NCI-H1048 (cell line): ENCODE data around the gene CHRNB1.

Source experiments
- DNase-seq: peaks from one replicate; lab custom pipeline; 2025; lab: John Stamatoyannopoulos, UW

The CHRNB1 gene

DNA sequence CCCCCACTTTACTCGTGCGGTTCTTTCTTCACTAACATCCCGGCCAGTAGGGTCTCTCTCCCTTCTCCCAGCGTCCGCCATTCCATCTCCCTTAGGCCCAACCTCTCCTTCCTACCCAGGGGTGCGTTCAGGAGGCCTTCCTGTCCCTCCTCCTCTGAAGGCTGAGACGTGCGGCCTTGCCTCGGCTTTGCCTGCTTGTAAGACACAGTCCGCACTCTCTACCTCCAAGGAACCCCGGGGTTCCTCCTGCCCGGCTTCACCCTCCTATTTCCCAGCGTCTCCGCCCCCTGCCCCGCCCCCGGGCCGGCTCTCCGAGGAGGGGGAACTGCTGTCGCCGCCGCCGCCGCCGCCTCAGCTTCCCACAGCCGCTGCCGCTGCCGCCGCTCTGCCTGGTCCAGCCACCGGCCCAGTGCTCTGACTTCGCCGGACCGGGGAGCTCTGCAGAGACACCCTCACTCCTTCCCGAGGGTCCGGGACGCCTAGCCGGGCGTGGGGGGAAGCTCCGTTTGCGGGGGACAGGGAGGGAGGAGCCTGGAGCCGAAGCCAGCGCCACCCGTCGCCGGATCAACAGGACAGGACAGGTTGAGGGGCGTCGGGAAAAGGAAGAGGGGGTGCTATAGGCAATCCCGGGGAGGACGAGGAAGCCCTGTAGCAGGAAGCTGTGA lies 6.8 kb upstream of the CHRNB1 start:
- DNase-seq = no peak

DNA sequence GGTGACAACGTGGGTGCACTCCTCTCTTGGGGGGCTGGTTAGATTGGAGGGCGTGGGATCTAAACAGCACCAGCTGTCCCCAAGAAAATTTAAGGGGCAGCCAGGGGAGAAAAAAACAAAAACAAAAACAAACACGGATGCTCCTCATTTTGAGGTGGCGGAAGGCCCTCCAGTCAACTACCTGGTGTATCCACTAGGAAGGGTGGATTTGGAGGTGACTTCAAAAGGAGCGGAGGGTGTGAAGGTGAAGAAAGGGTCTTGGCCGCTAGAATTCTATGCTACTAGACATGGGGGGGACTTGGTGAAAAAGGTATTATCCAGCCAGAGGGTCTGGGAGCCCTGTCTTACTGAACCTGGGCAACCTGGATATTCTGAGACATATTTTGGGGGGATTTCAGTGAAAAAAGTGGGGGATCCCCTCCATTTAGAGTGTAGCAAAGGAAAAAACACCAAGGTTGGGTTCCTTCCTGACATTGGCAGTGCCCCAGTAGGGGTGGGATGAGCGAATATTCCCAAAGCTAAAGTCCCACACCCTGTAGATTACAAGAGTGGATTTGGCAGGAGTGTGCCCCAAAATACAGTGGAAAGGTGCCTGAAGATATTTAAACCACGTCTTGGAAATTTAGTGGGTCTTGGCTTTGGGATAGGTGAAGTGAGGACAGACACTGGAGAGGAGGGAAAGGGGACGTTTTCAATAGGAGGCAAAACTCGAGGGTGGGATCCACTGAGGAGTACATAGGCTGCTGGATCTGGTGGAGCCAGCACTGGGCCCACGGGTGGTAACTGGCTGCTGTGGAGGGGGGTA lies 6.0 kb upstream of the CHRNB1 start:
- DNase-seq = no peak

DNA sequence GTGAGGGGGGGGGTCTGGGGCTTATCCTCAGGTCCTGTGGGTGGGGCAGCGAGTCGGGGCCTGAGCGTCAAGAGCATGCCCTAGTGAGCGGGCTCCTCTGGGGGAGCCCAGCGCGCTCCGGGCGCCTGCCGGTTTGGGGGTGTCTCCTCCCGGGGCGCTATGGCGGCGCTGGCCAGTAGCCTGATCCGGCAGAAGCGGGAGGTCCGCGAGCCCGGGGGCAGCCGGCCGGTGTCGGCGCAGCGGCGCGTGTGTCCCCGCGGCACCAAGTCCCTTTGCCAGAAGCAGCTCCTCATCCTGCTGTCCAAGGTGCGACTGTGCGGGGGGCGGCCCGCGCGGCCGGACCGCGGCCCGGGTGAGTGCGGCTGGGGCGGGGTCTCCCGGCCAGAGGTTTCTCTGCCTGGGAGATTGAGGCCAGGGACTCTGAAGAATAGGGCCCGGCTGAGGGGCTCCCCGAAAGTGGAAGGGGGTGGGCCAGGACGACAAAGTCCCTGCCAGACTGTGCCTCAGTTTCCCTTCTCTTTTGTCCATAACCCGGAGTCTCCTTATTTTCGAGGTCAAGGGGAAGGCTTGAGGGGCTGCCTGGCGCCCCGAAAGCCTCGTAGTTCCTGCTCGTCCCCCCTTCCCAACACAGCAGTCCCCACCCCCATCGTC lies 5.3 kb upstream of the CHRNB1 start, which contains the start of gene FGF11:
FGF11 (plus strand) TSS at position 51 of the 651 bp plus-strand sequence; CDS start at position 160, 109 bp downstream.
- DNase-seq = no peak

DNA sequence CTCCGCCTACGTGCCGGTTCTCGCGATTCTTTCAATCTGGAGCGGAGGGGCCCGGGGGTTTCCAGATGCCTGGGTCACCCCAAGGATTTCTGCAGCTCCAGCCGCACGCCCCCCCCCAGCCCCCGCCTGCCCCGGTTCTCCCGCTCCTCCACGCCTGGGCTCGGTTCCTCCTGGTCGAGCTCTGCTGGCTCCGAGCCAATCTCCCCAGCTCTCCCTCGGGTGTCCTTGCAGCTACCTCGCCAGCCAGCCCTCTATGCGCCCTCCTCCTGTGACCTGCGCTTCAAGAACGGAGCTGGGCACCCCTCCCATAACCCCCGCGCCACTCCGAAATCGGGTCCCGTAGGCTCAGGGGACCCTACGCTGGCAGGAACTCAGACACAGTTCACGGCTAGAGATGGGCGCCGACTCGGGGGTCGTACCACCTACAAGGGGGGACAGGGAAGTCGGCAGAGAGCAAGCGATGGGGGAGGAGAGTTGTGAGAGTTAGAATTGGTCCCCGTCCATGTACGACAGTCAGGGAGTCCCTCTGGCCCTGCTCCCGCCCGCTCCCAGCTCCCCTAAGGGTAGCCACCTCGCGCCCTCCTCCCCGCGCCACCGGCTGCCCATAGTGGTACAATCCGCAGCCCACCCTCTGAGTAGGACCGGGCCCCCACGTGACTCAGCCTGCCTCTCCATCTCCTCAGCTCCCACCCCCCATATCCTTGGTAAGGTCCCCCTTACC lies 4.6 kb upstream of the CHRNB1 start:
- no peak for DNase-seq

DNA sequence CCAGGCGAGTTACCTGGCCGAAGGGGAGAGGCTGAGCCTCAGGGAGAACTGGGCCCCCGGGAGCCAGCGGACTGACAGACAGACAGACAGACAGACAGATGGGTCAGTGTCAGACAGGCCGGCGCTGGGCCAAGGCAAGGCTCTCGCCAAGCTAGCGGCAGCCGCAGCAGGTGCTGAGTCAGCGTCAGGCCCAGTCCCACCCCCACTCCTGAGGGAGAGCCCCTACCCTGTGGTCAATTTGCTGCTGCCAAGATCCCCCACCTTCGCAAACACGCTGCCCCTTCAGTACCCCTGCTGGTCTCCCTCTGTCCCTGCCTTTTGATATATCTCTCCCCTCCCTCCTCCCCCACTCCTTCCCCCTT lies 4.0 kb upstream of the CHRNB1 start:
- DNase-seq = no peak

DNA sequence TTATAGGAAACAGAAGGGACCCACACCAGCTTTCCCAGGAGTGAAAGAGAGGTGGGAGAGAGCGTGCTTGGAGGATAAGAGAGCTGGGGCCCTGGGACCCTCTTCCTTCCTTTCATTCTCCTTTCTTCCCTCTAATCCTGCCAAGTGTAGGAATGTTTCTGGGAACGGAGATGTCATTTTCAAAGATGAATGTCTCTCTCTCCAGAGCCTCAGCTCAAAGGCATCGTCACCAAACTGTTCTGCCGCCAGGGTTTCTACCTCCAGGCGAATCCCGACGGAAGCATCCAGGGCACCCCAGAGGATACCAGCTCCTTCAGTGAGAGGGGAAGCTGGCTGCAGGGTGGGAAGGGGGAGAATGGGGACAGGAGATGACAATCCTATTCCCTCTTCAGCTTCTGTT lies 3.6 kb upstream of the CHRNB1 start:
- no peak for DNase-seq

DNA sequence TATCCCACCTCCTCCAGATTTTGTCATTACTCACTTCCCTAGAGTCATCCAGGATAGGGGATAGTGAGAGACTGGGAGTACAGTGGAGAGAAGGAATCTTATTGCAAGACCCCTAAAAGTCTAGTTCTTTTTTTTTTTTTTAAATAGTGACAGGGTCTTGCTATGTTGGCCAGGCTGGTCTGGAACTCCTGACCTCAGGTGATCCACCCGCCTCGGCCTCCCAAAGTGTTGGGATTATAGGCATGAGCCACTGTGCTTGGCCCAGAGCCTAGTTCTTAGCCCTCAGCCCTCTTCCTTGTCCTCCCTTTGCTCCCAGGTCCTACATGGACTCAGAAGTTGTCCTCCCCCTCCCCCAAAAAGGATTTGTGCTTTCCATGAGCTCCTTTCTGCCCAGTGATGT lies 2.7 kb upstream of the CHRNB1 start:
- DNase-seq = no peak

DNA sequence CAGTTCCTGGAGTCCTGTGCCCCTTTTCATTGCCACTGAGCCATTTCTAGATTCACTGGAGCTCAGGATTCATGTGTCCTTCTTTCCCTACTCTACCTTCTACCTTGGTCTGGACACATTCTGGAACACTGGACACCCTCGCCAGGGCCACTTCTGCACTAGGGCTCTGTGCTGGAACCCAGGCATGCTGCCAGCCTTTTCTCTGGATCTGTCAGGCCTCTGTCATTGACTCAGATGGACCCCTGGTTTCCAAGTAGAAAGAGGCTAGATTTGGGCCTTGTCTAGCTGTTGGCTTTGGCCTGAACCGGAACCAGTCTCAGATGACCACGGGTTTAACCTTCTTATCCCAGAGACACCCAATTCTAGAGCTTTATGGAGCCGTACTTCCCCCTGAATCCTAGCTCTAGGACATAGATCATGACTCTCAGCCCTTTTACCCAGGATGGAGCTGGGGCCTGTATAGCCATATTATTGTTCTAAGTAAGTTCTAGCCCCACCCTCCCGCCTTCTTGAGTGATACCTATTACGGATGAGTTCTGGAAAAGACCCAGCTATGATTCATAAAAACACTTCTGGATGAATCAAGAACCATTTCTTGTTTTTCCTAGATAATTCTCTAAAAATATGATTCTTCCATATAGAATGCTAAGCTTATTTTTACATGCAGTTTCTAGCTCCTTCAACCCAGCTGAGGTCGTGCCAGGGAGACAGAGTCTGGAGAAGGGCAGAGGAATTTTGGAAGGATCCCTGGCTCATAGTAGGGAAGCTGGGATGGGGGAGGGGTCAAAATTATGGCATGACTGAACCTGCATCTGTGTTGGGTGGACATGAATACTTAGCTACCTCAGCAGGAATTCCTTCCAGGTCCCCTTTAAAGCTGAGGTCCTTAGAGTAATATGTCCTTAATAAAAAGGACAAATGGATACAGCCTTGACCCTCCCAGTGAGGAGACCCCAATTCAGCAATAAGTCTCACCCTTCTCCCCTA lies 1.1 kb upstream of the CHRNB1 start:
- no peak for DNase-seq

DNA sequence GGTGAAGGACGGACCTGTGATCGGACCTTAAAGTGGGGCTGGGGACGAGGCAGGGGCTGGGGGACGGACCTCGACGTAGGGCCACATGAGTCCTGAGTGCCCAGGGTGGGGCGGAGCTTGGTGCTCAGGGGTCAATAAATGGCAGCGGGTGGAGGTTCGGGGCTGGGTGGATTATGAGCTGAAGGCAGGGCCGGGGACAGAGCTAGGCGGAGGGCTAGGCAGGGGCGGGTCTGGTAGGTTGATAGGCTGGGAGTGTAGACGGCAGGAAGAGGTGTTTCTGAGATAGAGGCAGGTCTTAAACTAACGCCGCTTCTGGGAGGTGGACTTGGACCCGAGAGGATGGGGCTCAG lies 733 bp downstream of the CHRNB1 start:
- DNase-seq = no peak

DNA sequence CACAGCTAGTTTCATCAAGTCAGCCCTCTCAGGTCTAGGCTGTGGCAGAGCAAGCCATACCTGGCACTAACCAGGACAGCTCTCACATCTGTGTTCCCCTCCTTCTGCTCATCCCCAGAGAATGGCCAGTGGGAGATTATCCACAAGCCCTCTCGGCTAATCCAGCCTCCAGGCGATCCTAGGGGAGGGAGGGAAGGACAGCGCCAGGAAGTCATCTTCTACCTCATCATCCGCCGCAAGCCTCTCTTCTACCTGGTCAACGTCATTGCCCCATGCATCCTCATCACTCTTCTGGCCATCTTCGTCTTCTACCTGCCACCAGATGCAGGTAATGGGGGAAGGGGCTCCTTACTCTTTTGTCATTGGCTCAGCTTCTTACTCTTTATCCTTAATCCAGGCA lies 3.6 kb downstream of the CHRNB1 start:
- DNase-seq = no peak

DNA sequence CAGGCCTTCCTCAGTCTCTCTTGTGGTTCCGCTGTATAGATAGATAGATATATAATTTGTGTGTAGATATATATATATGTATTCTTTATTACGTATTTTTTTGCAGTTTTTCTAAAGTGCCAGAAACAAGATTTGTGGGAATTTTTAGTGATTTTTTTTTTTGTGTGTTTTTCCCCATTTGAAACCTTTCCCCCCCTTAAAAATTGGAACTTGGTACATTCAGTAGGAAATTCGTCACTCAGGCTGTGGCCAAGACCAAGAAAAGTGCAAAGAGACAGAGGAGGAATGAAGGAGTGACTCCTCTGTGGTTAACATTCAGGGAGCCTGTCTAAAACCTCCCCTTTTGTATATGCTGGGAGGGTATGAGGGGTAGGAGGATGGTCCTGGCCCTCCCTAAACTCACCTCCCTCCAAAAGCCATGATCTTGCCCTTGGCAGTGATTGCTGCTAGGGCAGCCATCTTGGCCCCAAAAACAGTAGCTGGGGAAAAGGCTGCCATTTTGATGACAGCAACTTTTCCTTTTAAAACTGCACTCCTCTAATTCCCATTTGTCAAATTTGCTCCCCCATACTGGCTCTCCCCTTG lies 15.2 kb downstream of the CHRNB1 start:
- no peak for DNase-seq

DNA sequence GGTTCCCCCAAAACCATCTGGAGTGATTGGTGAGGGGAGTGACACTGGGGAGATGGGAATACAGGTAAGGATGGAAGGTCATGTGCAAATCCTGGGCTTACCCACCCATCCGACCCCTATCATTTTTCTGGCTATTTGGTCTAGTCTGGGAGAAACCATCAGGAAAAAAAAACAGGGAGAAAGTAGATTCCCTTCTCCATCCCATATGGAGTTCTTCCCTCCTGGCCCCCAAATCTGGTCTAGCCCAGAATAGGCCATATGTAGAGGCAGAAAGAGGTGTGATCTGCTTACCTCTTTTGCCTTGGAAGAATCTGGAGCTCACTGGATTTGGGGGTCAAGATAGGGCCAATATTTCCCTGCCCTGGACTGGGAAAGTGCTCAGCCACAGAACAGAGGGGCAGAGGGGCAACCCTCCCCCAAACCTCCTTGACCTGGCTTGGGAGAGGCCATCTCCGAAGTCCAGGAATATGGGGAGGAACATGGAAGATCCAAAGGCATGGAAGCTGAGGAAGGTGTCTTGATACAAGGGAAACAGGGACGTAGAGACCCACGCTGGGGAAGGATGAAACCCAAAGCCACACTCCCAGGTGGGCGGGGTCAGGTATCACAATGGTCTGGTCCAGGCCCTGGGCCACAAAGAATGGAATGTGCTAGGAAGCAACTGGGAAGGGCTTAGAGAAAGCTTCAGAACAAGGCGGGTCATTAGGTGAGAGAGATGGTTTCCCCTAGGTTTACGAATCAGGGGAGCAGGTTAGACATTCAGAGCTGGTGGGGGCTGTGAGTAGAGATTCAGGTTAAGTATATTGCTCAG lies 16.2 kb downstream of the CHRNB1 start:
- DNase-seq = no peak

DNA sequence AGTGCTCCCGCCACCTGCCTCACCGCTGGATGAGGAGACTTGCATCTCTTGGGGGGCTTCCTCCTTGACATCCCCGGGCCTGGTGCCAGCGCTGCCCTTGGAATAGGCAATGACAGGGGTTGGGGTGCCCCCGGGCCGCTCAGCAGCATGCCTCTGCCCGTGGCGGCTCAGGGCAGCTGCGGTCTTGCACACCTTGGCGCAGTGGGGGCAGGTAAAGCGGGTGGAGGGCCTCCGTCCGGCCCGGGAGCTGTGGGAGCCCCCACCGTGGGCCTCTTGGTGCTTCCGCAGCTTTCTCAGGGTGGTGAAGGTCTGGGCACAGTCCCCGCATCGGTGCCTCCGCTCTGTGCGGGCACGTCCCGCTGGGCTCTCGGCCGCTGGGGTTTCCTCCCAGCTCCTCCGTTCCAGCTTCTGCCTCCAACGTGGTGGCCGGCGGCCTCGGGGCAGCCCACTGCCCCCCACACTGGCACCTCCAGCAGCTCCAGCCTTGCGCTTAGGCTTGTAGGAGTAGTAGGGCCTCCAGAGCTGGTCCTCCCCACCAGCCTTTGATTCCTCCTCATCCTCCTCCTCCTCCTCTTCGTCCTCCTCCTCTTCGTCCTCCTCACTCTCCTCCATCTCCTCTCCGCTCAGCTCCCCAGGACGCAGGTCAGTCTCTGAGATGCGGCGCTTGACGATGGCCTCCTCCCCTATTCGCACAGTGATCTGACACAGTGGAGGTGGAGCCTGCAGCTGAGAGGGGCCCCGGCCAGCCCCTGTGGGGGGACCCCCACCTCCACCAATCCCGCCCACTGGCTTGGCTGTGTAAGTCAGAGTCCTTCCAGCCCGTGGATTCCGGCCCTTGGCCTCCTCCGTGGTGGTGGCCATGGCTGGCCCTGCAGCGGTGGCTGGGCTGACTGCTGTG lies 17.9 kb downstream of the CHRNB1 start:
- no peak for DNase-seq

DNA sequence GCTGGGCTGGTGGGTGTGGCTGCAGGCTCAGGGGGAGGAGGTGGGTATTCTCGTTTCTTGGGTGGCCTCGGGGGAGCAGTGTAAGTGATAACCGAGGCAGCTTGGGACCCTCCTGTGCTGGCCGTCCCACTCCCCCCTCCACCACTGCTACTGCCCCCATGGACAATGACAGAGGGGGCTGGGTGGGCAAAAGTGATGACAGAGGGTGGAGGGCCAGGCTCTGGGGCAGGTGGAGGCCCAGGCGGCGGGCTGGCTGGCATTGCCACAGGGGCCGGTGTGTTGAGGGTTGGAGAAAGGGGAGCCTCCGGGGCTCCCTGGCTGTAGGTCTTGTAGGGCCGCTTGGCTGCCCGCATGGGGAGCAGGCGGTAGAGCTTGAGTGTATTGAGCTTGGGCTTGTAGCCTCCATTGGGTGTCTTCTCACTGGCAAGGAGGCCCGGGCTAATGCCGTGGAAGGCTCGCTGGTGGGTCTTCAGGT lies 18.5 kb downstream of the CHRNB1 start:
- no peak for DNase-seq

DNA sequence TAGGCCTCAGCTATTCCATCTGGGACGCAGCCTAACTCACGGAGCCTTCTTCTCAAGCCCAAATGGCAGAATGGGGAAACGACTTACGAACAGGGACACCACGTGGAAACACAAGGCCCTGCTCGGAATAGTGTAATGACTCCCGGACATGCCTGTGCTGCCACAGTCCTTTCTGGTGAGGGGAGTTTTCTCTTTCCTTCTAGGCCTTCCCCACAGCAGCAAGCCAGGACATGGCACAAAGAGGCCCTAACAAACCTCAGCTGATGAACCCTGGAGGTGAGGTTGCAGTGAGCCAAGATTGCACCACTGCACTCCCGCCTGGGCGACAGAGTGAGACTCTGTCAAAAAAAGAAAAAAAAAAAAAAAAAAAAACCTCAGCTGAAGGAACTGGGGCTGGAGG lies 19.2 kb downstream of the CHRNB1 start:
- DNase-seq = no peak

DNA sequence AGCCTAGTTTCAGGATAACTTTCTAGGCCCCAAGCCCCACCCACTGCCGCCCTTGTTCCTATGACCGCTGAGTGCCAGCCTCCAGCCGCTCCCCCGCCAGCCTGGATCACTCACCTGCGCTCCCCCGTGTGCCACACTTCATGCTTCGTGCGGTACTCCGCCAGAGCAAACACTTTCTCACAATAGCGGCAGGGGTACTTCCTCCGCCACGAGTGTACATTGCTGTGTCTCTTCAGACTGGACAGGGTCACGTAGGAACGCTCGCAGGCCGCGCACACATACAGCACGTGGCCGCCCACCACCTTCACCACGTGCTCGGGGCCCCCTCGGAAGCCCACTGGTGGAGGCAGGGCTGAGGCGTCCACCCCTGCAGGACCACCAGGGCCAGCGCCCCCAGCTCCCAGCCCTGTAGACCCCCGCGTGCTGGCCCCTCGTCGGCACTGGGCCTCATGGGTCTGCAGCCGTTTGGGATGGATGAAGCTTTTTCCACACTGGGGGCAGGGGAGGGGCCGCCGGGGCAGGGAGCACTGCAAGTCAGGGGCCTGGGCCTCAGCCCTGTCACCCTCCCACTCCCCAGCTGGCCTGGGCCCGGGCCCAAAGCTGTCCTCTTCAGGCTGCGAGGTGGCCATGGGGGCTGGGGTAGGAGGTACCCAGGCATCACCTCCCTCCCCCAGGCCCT lies 20.9 kb downstream of the CHRNB1 start:
- DNase-seq = no peak

DNA sequence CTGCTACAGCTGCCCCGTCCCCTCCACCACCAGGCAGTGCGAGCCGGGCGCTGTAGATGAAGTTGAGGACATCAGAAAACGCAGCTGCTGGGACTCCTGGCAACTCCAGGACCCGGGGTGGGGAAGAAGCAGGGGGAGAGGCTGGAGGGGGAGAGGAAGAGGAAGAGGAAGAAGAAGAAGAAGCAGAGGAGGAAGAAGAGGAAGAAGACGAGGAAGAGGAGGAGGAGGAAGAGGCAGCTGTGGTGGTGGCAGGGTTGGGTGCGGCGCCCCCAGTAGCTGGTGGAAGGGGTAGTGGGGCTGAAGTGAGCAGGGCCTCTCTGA lies 21.4 kb downstream of the CHRNB1 start:
- DNase-seq = no peak

DNA sequence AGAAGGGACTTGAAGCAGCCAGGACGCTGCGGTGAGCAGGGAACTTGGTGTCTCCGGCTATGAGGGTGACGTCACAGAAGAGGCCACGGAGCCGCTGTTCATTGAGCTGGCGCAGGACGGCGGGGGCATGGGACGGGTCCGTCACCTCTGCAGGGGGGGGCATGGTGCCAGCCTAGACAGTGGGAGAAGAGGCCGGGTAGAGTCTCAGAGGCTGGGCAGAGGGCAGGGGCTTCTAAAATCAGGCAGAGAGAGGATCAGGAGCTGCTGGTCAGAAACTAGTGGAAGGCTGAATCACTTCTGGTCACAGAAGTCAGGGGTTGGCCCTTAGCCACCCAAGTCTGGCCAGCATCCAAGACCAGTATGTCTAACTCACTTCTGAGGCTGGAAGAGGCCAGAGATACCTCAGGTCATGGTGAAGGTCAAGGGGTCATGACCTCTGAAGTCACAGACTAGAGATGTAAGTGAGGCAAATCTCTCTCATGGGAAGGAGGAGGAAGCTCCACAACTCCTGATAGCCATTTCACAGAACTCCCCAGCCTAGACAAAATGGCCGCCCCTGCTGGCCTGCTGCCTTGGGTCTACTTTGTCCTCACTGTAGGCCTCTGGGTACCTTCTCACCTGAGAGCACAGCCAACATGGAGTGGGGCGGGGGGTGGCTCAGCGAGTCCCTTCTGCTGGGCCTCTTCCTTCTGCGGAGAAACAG lies 21.9 kb downstream of the CHRNB1 start:
- no peak for DNase-seq
